Psoas muscle (tissue), 8 donors: ENCODE data around the gene ALOXE3. TPM values are rescaled to one million over a fixed set of nuclear protein-coding genes. Genes with fewer than 3 reads are reported as not detected.

Experiments used
- ATAC-seq, 4 donors: fragments of 200-7000 bp; cut with Tn5 transposase; one replicate each; pipeline ENCODE4 v1.9.1; 2020; ENCODE audit warnings: moderate library complexity in 3 of 4, mild to moderate bottlenecking in 2 of 4
- DNase-seq, 2 donors: peaks; one replicate each; pipeline ENCODE4 v3.0.0-alpha.2; 2020
- H3K27ac ChIP-seq: fragments of 200-600 bp; one replicate; pipeline ENCODE4 v1.8.0; 2022
- H3K27me3 ChIP-seq, 3 donors: fragments of 200-600 bp in 1 of 3; one replicate each; pipeline versions ENCODE4 v1.6.1 to v1.8.0; 2013 to 2022; ENCODE audit warnings: low read length in 2 of 3, mild to moderate bottlenecking in 2 of 3, moderate library complexity in 1 of 3; ENCODE audit not compliant: insufficient read depth in 3 of 3
- H3K36me3 ChIP-seq, 2 donors: fragments of 200-600 bp in 1 of 2; one replicate each; pipeline versions ENCODE4 v1.6.1 to v1.8.0; 2013 to 2022; ENCODE audit warnings: low read depth in 1 of 2, mild to moderate bottlenecking in 1 of 2, moderate library complexity in 1 of 2; ENCODE audit not compliant: insufficient read depth in 1 of 2
- H3K4me1 ChIP-seq: fragments of 200-600 bp; one replicate; pipeline ENCODE4 v1.8.0; 2022
- H3K4me3 ChIP-seq: fragments of 200-600 bp; one replicate; pipeline ENCODE4 v1.8.0; 2022; ENCODE audit warnings: mild to moderate bottlenecking
- H3K9me3 ChIP-seq: fragments of 200-600 bp; one replicate; pipeline ENCODE4 v1.8.0; 2022
- CTCF ChIP-seq: fragments of 200-600 bp; IDR thresholded peaks from one replicate; pipeline ENCODE4 v1.8.0; 2022; ENCODE audit warnings: antibody characterized with exemption
- WGBS, 3 donors: extraction: QIAGEN DNeasy Blood & Tissue Kit; methylation state at CpG; one replicate each; pipeline versions ENCODE4 v1.1.6 to v1.1.7; 2013; 5-methylcytosine and 5-hydroxymethylcytosine counted together
- intact Hi-C, 2 donors: fragments of 100-400 bp; cut with DNase I; formaldehyde crosslinking; loops; one replicate each; pipeline versions ENCODE4 v1.11.0 to v1.14.2; 2022
- polyA plus RNA-seq, 3 donors: library from polyadenylated mRNA; stranded (reverse); fragments of 200-250 nt; gene quantifications; one replicate each; pipeline ENCODE4 v1.2.3, GENCODE V29; 2013
- total RNA-seq, 4 donors: library from RNA; stranded (reverse); fragmentation: NEBNext Ultra II Directional in 2 of 4; extraction: Animal tissue kit (Norgen Biotek cat#: 25700) in 2 of 4; gene quantifications; one replicate each; pipeline versions ENCODE4 v1.2.1 to v1.2.4, GENCODE V29; 2021 to 2023
- donor health status: healthy with polysubstance abuse.
- donor health status: DM: no; HTN: no; CAD: no; lungs with moderate emphysema.
- donor health status: Bipolar disorder and iron deficiency.
- donor health status: healthy.
- donor health status: DM: yes; HTN: yes; CAD: no.
- donor health status: DM: no; HTN: no; CAD: no.
- donor health status: DM: no; HTN: no; CAD: no.
- donor health status: DM: yes; HTN: yes; CAD: no.

The ALOXE3 gene
- total and polyA plus RNA-seq, 7 donors: 0.42 TPM; not detected in 6

DNA sequence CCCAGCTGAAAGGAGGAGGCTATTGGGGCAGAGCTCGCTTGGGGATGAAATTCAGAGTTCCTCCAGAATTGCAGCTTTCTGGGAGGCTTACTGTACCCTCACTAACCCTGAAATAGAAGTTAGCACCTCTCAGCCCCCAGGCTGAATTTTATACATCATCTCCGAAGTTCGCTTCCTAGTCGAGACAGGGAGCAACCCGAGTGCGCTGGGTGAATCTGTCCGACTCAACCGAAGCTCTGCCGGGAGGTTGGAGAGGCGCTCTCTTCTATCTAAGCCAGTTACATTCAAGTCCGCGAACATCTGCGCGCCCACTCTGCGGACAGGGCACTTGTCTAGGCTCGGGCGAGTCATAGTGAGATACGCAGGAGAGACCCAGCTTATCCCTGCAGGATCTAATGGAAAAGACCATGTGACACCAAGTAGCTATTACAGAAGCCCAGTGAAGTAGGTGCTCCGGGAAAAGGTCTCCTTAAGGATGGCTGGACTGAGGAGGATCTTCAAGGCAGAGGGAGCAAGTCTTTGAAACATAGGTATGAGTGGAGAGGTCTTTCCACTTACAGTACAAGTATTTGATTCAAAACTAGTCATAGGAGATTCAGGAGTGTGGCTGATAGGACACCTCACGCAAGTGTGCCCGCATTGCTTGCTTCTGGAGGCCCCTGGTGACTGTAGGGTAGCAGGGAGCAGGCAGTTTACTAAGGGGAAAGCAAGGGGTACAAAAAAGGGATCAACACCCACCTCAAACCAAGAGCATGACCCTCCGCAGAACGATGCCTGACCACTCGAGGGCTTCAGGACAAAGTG is 6.2 kb upstream of the ALOXE3 start:
- Histone ChIP-seq H3K4me1 (peaks cover 30% of the 10 kb centered on the region), H3K27me3 (peaks cover 0 to 31% (median 7%) of the 10 kb centered on the region in 3 donors), H3K36me3 (no peaks in the 10 kb centered on the region), H3K9me3 (no peaks in the 10 kb centered on the region), H3K27ac (no peak overlapping the region), H3K4me3 (peak overlapping the region; percentile 77)
- 10 to 13% (median 11%) methylated on average over 24 of the region's 24 CpGs for WGBS, 3 donors
- no peak for ATAC-seq
- DNase-seq: peak in 1 of 2 donors; percentile 34
- no peak for TF ChIP-seq CTCF
- intact Hi-C loops: loop anchor here in 1 of 2 donors (5.0 kb wide), 1 partner anchor 43 kb away; no protein-coding TSS in a partner anchor

GRCh38 chr17:8123695-8124349 is 5.5 kb upstream of the ALOXE3 start, which contains the start of gene HES7:
Gene HES7 (minus strand): TSS chr17:8124106. CDS start chr17:8124084, 22 bp downstream.
- no peak for ATAC-seq
- no peaks in the 10 kb centered on the region for H3K9me3 ChIP-seq
- peaks cover 30% of the 10 kb centered on the region for H3K4me1 ChIP-seq
- H3K27me3 ChIP-seq: peaks cover 0 to 31% (median 7%) of the 10 kb centered on the region in 3 donors
- peak within 1 kb of the TSS; percentile 77 for H3K4me3 ChIP-seq
- H3K36me3 ChIP-seq: no peaks in the 10 kb centered on the region
- intact Hi-C loops: no loop called here
- H3K27ac ChIP-seq: no peak within 1 kb of the TSS
- peak in 1 of 2 donors; percentile 61 for DNase-seq
- WGBS, 3 donors: 1 to 2% (median 1%) methylated on average over 28 to 29 of the region's 29 CpGs
- TF ChIP-seq CTCF: no peak

- 0 to 1% (median 1%) methylated on average over 43 to 55 of the region's 55 CpGs for WGBS, 3 donors
- H3K4me3 ChIP-seq: peak overlapping the region; percentile 77
- H3K36me3 ChIP-seq: no peaks in the 10 kb centered on the region
- H3K9me3 ChIP-seq: no peaks in the 10 kb centered on the region
- peaks cover 0 to 31% (median 7%) of the 10 kb centered on the region in 3 donors for H3K27me3 ChIP-seq
- TF ChIP-seq CTCF: no peak
- no peak overlapping the region for H3K27ac ChIP-seq
- DNase-seq: peak in 1 of 2 donors; percentile 72
- ATAC-seq: no peak
- intact Hi-C loops: no loop called here
- peaks cover 34% of the 10 kb centered on the region for H3K4me1 ChIP-seq
These were observed 4.8 kb upstream of the ALOXE3 start for GRCh38 chr17:8122924-8123694.

GRCh38 chr17:8122422-8122923 is 4.2 kb upstream of the ALOXE3 start:
- 0 to 1% (median 1%) methylated on average over 26 to 29 of the region's 29 CpGs for WGBS, 3 donors
- Histone ChIP-seq H3K27me3 (peaks cover 0 to 31% (median 7%) of the 10 kb centered on the region in 3 donors), H3K9me3 (no peaks in the 10 kb centered on the region), H3K4me3 (peak overlapping the region; percentile 77), H3K27ac (no peak overlapping the region), H3K36me3 (no peaks in the 10 kb centered on the region), H3K4me1 (peaks cover 40% of the 10 kb centered on the region)
- intact Hi-C loops: no loop called here
- ATAC-seq: no peak
- TF ChIP-seq CTCF: no peak
- DNase-seq: no peak
